Activated naive CD4-positive, alpha-beta T cell treated with anti-CD3 and anti-CD28 coated beads, Interleukin-2, amount 10 ng/mL, durations not matched to agents 7 days and 5 days (primary cell): ENCODE results near the gene VSIG4.

ENCODE experiments used
- CTCF ChIA-PET: fragments of 350-600 bp; sonication (Branson Sonifier 250); formaldehyde crosslinking; loops from one replicate; lab custom pipeline; 2021; ENCODE audit warnings: antibody characterized with exemption; lab: Charles Lee
- DNase-seq: peaks from one replicate; pipeline ENCODE4 v3.0.0-alpha.2; 2020
- H3K27ac Mint-ChIP-seq: one replicate; pipeline ENCODE4 v1.8.0; 2021; ENCODE audit warnings: mild to moderate bottlenecking, moderate library complexity, mixed read lengths
- H3K27me3 Mint-ChIP-seq: one replicate; pipeline ENCODE4 v1.8.0; 2021; ENCODE audit warnings: mild to moderate bottlenecking, mixed read lengths
- H3K36me3 Mint-ChIP-seq: one replicate; pipeline ENCODE4 v1.8.0; 2021; ENCODE audit warnings: mixed read lengths
- H3K4me1 Mint-ChIP-seq: one replicate; pipeline ENCODE4 v1.8.0; 2021; ENCODE audit warnings: mixed read lengths
- H3K4me3 Mint-ChIP-seq: one replicate; pipeline ENCODE4 v1.8.0; 2021; ENCODE audit warnings: mild to moderate bottlenecking, moderate library complexity, mixed read lengths
- H3K9me3 Mint-ChIP-seq: one replicate; pipeline ENCODE4 v1.8.0; 2021; ENCODE audit warnings: mixed read lengths

Gene VSIG4

DNA sequence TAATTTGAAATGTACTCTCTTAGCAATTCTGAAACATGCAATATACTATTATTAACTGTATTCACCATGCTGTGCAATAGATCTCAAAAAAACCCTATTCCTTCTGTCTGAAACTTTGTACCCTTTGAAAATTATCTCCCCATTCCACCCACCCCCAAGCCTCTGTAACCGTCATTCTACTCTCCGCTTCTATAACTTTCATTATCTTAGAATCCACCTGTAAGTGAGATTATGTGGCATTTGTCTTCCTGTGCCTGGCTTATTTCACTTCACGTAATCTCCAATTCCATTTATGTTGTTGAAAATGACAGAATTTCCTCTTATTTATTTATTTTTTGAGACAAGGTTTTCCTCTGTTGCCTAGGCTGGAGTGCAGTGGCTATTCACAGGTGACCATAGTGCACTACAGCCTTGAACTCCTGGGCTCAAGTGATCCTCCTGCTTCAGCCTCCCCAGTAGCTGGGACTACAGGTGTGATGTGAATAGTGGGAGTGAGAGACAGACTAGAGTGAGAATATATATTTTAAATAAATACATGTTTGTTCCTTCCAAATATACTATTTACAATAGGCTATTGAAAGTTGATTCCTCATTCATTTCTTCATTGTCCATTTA is 30.5 kb downstream of the VSIG4 start:
- no peak for DNase-seq
- CTCF ChIA-PET: no interaction called here
- no peak overlapping the region for H3K27ac Mint-ChIP-seq
- H3K4me1 Mint-ChIP-seq: peaks cover 67% of the 10 kb centered on the region
- no peaks in the 10 kb centered on the region for H3K27me3 Mint-ChIP-seq
- H3K36me3 Mint-ChIP-seq: peaks cover 17% of the 10 kb centered on the region
- peaks cover 5% of the 10 kb centered on the region for H3K9me3 Mint-ChIP-seq
- no peak overlapping the region for H3K4me3 Mint-ChIP-seq

DNA sequence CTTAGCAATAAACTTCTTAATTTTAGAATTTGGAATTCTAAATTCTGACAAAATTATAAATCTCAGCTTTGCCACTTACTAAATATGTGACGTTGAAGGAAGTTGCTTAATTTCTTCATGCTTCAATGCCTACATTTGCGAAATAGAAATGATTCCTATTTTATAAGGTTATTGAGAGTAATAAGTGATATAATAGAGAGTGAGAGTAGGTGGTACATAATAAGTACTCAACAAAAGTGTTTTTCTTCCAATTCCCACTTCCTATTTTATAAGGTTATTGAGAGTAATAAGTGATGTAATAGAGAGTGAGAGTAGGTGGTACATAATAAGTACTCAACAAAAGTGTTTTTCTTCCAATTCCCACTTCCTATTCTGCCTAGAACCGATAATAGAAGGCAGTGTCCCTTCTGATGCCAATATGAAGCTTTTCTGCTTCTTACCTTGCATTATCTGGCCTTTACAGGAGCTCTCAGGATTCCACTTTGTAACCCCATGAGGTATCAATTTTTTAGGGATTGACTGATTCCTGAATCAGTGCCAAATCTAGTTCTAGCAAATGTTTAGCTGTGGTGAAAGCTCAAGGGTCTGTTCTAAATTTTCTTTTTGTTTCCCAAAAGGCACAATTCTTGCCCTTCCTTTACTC is 31.4 kb downstream of the VSIG4 start:
- CTCF ChIA-PET: no interaction called here
- H3K27me3 Mint-ChIP-seq: no peaks in the 10 kb centered on the region
- H3K4me1 Mint-ChIP-seq: peaks cover 66% of the 10 kb centered on the region
- peaks cover 20% of the 10 kb centered on the region for H3K36me3 Mint-ChIP-seq
- H3K27ac Mint-ChIP-seq: no peak overlapping the region
- H3K4me3 Mint-ChIP-seq: no peak overlapping the region
- no peak for DNase-seq
- H3K9me3 Mint-ChIP-seq: peaks cover 8% of the 10 kb centered on the region

DNA sequence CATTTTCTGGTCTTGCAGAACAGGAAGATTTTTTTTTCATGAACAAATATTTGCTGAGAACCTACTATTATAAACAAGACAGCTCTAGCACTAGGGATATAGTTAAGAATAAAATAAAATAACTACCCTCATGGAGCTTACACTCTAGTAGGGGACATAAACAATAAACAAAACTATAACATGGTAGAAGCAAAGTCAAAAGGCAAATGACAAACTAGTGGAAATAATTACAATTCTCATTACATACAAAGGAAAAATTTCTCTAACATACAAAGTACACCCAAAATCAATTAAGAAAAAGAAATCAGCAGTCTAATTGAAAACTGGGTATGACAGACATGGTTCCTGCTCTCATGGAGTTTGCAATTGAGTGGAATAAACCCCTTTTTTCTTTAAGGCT is 32.0 kb downstream of the VSIG4 start:
- CTCF ChIA-PET: no interaction called here
- H3K27ac Mint-ChIP-seq: no peak overlapping the region
- H3K27me3 Mint-ChIP-seq: no peaks in the 10 kb centered on the region
- H3K4me1 Mint-ChIP-seq: peaks cover 64% of the 10 kb centered on the region
- DNase-seq: no peak
- peaks cover 8% of the 10 kb centered on the region for H3K9me3 Mint-ChIP-seq
- peaks cover 20% of the 10 kb centered on the region for H3K36me3 Mint-ChIP-seq
- H3K4me3 Mint-ChIP-seq: no peak overlapping the region

DNA sequence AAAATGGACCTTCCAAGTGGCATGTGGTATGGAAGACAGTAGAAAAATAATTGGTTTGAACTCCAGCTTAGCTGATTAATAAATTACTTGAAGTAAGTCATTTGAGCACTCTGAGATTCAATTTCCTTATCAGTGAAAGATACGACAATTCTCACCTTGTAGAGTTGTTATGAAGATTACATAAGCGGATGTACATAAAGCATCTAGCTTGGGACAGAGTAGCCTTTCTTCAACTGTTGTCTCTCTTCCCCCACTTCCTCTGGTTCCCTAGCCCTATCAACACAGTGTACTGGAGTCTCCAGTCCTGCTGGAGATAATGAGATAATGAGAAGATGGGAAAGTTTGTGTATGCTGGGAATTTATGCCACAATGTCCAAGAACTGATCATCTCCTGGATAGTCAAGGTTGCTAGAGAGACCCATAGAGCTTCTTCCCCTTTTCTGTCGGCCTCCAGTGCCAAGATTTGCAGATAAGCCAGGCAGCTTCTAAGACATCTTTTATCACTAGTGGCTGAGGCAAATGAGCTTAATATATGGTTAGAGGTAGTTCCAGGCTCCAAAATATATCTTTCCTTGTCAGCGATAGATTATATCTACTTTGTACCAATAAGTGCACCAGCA is 33.9 kb downstream of the VSIG4 start:
- Mint-ChIP-seq H3K27ac (peak overlapping the region; percentile 89), H3K9me3 (peaks cover 9% of the 10 kb centered on the region), H3K27me3 (no peaks in the 10 kb centered on the region), H3K36me3 (peaks cover 17% of the 10 kb centered on the region), H3K4me3 (peak overlapping the region; percentile 16), H3K4me1 (peaks cover 64% of the 10 kb centered on the region)
- CTCF ChIA-PET: interaction anchor here (0.9 kb wide), 1 partner anchor 80 kb away, joined by 3 read pairs; no protein-coding TSS in a partner anchor
- DNase-seq: no peak

DNA sequence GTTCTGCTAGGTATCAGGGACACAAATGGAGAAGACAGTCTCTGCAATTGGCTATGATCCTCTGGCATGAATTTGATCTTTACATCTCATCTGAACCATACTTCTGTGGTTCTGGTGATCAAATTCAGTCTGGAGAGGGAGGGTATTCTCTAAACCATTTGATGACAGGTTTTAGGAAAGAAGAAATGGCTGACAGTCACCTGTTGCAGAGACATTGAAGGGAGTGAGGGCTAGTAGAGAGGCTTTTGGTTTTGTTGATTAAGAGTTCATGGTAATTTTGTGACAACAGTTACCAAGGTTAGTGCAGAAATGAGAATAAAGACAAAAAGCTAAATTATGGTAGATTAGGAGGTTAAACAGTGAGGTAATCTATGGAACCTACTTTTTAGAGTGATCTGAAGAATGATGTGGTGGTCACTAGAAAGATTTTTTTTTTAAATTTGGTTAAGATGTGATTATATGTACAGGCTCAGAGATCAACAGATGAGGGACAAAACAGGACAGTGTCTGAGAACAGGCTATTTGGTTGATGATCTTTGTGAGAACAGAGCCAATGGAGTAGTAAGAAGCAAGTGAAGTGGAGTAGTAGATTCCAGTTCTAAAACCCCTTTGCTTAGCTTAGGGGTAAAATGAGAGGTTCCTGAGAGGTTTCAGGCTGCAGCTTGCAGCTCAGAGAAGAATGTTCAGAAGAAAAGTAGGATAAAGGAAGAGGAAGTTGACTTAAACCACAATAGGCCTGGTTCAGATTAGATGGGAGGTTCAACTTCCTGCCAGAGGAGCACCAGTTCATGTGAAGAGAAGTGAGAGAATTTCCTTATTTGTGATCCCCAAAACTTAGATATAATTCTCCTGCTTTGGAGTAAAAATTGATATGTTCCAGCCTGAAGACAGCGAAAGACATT is 34.7 kb downstream of the VSIG4 start:
- H3K4me1 Mint-ChIP-seq: peaks cover 67% of the 10 kb centered on the region

DNA sequence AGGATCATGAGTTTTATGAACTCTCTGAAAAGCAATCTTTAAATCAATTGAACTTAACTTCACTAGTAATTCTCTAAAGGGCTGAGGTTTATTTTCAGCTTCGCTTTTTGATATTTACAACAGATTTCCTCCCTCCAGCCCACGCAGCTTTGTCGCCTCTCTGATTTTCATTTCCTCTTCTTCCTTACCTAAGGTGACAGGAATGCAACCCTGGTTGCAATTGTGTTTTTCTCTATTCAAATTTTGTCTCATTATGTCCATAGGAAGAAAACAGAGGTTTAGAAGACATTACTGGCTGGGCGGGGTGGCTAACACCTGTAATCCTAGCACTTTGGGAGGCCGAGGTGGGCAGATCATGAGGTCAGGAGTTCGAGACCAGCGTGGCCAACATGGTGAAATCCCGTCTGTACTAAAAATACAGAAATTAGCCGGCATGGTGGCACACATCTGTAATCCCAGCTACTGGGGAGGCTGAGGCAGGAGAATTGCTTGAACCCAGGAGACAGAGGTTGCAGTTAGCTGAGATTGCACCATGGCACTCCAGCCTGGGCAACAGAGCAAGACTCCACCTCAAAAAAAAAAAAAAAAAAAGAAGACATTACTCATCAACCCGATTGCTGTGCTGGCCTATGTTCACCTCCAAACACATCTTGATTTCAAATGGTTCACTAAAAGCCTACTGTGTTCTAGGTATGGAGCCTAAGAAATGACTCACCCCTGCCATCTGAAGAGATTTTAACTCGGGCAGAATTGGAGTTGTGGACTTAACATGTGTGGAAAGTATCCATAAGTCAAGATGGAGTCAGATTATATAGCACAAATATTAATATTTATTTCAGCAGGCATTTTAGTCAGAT is 36.8 kb downstream of the VSIG4 start:
- CTCF ChIA-PET: interaction anchor here (0.7 kb wide), 1 partner anchor 28 kb away, joined by 3 read pairs; no protein-coding TSS in a partner anchor
- Mint-ChIP-seq H3K9me3 (peaks cover 7% of the 10 kb centered on the region), H3K27me3 (peaks cover 3% of the 10 kb centered on the region), H3K4me1 (peaks cover 71% of the 10 kb centered on the region), H3K36me3 (peaks cover 12% of the 10 kb centered on the region), H3K4me3 (no peak overlapping the region), H3K27ac (no peak overlapping the region)
- no peak for DNase-seq

More for the DNA sequence above, 34.7 kb downstream of the VSIG4 start:
- H3K4me3 Mint-ChIP-seq: peak overlapping the region; percentile 16
- H3K27ac Mint-ChIP-seq: peak overlapping the region; percentile 89
- H3K27me3 Mint-ChIP-seq: peaks cover 2% of the 10 kb centered on the region
- CTCF ChIA-PET: interaction anchor here (0.9 to 1.6 kb wide), 2 partner anchors 18 to 79 kb away, joined by 3 to 4 read pairs; no protein-coding TSS in a partner anchor
- DNase-seq: no peak
- H3K9me3 Mint-ChIP-seq: peaks cover 7% of the 10 kb centered on the region
- H3K36me3 Mint-ChIP-seq: peaks cover 12% of the 10 kb centered on the region

DNA sequence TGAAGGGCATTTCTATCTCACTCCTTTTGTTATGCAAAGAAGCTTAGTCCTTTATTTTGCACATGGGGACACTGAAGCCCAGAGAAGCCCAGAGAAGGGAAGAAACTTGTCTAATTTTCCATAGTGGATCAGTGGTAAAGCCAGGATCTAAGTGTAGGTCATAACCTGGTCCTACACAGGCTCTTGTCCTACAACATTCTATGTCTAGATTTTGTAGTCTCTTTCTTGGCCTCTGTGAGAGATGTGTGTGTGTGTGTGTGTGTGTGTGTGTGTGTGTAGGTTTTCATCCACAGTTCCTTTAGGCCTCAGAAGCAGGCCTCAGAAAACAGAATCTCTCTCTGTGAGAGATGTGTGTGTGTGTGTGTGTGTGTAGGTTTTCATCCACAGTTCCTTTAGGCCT is 38.3 kb downstream of the VSIG4 start:
- Mint-ChIP-seq H3K36me3 (peaks cover 7% of the 10 kb centered on the region), H3K4me3 (no peak overlapping the region), H3K4me1 (peaks cover 61% of the 10 kb centered on the region), H3K9me3 (peaks cover 7% of the 10 kb centered on the region), H3K27me3 (peaks cover 3% of the 10 kb centered on the region), H3K27ac (no peak overlapping the region)
- DNase-seq: no peak
- CTCF ChIA-PET: no interaction called here

DNA sequence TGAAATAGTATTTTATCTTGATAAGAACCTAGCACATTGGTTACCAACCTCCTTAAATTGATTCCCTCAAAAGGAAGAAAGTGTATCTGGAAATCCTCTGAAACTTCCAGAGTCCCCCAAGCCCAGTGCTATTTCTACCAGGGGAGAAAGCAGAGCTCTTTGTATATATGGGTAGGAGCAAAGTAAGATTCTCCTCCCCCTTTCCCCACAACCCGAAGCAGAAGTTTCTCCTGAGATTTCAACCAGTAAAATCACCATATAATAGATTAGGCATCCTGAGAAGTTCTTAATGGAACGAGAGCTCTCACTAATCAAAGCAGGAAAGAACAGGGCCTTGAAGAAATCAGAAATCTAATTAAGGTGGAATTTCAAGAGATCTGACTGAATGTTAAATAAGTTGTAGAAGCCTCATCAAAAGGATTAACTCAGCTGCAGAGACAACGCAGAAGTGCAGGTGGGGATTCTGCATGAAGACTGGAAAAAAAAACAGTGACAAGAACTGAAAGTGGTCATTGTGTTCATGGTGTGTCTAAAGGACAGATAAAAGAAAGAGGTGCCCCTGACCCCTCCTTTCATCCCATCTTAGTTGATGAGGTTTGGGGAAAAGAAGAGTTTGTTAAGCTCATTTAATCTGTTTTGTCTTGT is 39.1 kb downstream of the VSIG4 start:
- DNase-seq: no peak
- peaks cover 7% of the 10 kb centered on the region for H3K9me3 Mint-ChIP-seq
- peaks cover 55% of the 10 kb centered on the region for H3K4me1 Mint-ChIP-seq
- peaks cover 7% of the 10 kb centered on the region for H3K36me3 Mint-ChIP-seq
- CTCF ChIA-PET: no interaction called here
- peak overlapping the region; percentile 64 for H3K27ac Mint-ChIP-seq
- H3K27me3 Mint-ChIP-seq: peaks cover 3% of the 10 kb centered on the region
- H3K4me3 Mint-ChIP-seq: no peak overlapping the region

DNA sequence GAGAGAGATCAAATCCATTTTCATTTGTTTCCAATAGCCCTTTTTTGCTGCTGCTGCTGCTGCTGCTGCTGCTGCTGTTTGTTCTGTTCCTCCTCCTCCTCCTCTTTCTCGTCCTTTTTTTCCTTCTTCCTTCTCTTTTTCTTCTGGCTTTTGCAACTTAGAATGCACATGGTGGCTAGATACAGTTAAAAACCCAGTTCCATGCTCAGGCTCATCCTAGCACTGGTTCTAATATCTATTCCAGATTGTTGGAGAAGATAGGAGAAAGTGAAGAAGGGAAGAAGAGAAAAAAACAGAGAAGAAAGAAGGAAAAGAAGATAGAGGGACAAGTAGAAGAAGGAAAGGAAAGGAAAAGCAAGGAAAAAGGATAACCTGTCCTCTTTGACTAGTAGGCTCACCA is 39.7 kb downstream of the VSIG4 start:
- Mint-ChIP-seq H3K36me3 (peaks cover 7% of the 10 kb centered on the region), H3K27ac (no peak overlapping the region), H3K4me1 (peaks cover 49% of the 10 kb centered on the region), H3K27me3 (peaks cover 3% of the 10 kb centered on the region), H3K9me3 (peaks cover 5% of the 10 kb centered on the region), H3K4me3 (no peak overlapping the region)
- no peak for DNase-seq
- CTCF ChIA-PET: no interaction called here

DNA sequence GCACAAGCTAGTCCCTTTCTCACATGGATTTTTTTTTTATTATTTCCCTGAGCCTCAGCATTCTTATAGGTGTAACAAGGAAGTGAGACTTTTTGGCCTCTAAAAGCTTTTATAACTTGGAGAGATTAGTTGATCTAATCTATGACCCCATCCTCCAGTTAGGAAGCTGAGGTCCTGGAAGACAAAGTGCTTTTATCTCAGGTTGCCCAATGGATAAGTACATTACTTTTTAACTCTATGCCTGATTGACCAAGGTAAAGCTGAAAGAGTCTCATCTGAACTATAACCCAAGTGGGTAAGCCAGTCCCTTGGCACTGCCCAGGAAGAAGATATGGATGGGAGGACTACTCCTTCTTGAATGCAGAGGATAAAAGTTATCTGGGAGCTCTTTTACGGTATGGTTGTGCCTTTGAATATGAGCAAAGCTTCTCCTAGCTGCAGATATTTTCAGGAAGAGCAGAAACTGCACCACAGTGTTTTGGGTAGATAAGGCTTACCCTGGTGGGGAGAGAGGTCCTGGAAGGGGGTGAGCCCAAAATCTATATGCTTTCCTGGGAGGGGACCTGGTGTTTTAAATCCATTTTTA is 40.2 kb downstream of the VSIG4 start:
- H3K36me3 Mint-ChIP-seq: peaks cover 7% of the 10 kb centered on the region
- peaks cover 5% of the 10 kb centered on the region for H3K9me3 Mint-ChIP-seq
- no peak overlapping the region for H3K27ac Mint-ChIP-seq
- H3K4me1 Mint-ChIP-seq: peaks cover 44% of the 10 kb centered on the region
- no peak for DNase-seq
- no peak overlapping the region for H3K4me3 Mint-ChIP-seq
- peaks cover 3% of the 10 kb centered on the region for H3K27me3 Mint-ChIP-seq
- CTCF ChIA-PET: interaction anchor here (0.8 to 1.5 kb wide), 2 partner anchors 14 to 417 kb away, joined by 3 to 4 read pairs; no protein-coding TSS in a partner anchor

DNA sequence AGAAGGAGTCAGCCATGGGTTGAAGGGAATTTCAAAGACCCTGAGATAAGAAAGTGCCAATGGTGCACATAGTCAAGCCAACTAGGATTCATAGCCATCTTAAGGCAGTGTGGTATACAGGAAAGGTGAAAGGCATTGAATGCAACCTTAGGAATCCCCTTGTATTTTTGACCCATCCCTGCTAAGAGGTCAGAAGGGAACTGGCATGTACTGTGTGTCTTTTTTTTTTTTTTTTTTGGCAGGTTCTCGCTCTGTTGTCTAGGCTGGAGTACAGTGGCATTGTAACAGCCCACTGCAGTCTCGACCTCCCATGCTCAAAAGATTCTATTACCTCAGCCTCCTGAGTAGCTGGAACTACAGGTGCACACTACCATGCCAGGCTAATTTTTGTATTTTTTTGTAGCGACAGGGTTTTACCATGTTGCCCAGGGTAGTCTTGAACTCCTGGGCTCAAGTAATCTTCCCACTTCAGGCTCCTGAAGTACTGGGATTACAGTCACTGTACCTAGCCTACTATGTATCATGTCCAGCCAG is 40.8 kb downstream of the VSIG4 start:
- H3K4me3 Mint-ChIP-seq: no peak overlapping the region
- CTCF ChIA-PET: interaction anchor here (0.8 to 1.5 kb wide), 2 partner anchors 13 to 417 kb away, joined by 3 to 4 read pairs; no protein-coding TSS in a partner anchor
- peaks cover 3% of the 10 kb centered on the region for H3K27me3 Mint-ChIP-seq
- H3K4me1 Mint-ChIP-seq: peaks cover 41% of the 10 kb centered on the region
- H3K27ac Mint-ChIP-seq: no peak overlapping the region
- peaks cover 5% of the 10 kb centered on the region for H3K36me3 Mint-ChIP-seq
- DNase-seq: no peak
- peaks cover 5% of the 10 kb centered on the region for H3K9me3 Mint-ChIP-seq

DNA sequence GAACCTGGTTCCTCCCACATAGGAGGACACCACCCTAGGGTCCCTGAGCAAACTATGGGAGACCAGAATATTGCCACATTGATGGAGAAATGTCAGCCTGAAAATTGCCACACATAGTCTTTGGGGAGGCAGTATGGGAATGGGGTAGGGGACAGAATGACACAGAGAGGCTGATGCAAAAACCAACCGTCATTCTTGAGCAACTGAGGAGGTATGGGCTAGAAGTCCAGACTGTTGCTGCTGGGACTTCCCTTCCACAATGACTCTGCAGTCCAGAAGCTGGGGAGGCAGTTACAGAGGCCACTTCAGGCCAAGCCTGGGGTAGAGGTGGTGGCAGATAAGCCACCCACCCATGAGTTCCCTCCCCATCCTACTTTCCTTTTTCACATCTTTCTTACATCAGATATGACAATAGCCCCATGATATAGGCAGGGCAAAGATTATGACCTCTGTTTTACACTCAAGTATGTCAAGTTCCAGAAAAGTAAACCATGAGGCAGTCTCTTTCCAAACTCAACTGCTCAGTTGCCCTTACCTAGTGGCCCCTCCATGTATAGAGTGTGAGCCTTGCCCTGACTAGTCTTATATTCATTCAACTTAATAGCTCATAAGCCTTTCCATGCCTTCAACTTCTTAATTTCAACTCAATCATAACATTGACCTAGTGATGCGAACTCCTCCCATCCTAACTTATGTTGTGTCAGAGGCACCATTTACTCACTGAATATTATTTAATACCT is 41.7 kb downstream of the VSIG4 start:
- no peak for DNase-seq
- peaks cover 3% of the 10 kb centered on the region for H3K27me3 Mint-ChIP-seq
- H3K4me3 Mint-ChIP-seq: no peak overlapping the region
- CTCF ChIA-PET: interaction anchor here (1.5 kb wide), 1 partner anchor 12 kb away, joined by 4 read pairs; no protein-coding TSS in a partner anchor
- peaks cover 38% of the 10 kb centered on the region for H3K4me1 Mint-ChIP-seq
- peaks cover 5% of the 10 kb centered on the region for H3K36me3 Mint-ChIP-seq
- H3K9me3 Mint-ChIP-seq: peaks cover 5% of the 10 kb centered on the region
- no peak overlapping the region for H3K27ac Mint-ChIP-seq
